SK-N-MC (cell line): ENCODE data around the gene ADAMTSL1.

ENCODE experiments used
- EZH2 ChIP-seq: fragments of 200-600 bp; sonication (generic); IDR thresholded peaks from one replicate; pipeline ENCODE4 v1.6.1; 2017; ENCODE audit warnings: antibody characterized with exemption
- POLR2AphosphoS5 ChIP-seq: IDR thresholded peaks from 2 replicates; pipeline ENCODE4 v1.6.1; 2012; ENCODE audit warnings: mild to moderate bottlenecking, low read depth, low read length, borderline replicate concordance

GRCh38 chr9:18448101-18448500 is 25.9 kb upstream of the ADAMTSL1 start:
- TF ChIP-seq EZH2, result no peak
- no peak for TF ChIP-seq POLR2AphosphoS5
